CD4-positive, alpha-beta T cell (primary cell): ENCODE data around the gene TTC27. TPM values are rescaled to one million over a fixed set of nuclear protein-coding genes. Genes with fewer than 3 reads are reported as not detected.

Experiments
- ATAC-seq: fragments of 200-7000 bp; cut with Tn5 transposase; one replicate; pipeline ENCODE4 v1.10.0; 2022; ENCODE audit warnings: mild to moderate bottlenecking; ENCODE audit not compliant: poor library complexity
- CTCF ChIA-PET: fragments of 350-600 bp; sonication (Branson Sonifier 250); formaldehyde crosslinking; loops from one replicate; lab custom pipeline; 2021; ENCODE audit warnings: antibody characterized with exemption, inconsistent platforms; lab: Charles Lee
- POLR2A ChIA-PET: fragments of 350-600 bp; sonication (Branson Sonifier 250); formaldehyde crosslinking; loops from one replicate; lab custom pipeline; 2021; ENCODE audit warnings: antibody characterized with exemption, inconsistent platforms; lab: Charles Lee
- DNase-seq, 14 experiments: peaks; one replicate each; pipeline ENCODE4 v3.0.0-alpha.2; 2013 to 2020; ENCODE audit warnings: mixed read lengths in 2 of 14
- H3K27ac ChIP-seq, 2 donors: one replicate each; pipeline versions ENCODE4 v1.5.1 to v1.7.0; 2013; ENCODE audit warnings: low read length in 2 of 2, low read depth in 1 of 2, mild to moderate bottlenecking in 1 of 2
- H3K27me3 ChIP-seq, 2 experiments: 1 replicate in 1 of 2; 2 replicates in 1 of 2; pipeline versions ENCODE4 v1.6.1 to v1.7.0; 2013; ENCODE audit warnings: low read length in 2 of 2, control low read depth in 1 of 2, mild to moderate bottlenecking in 1 of 2, moderate library complexity in 1 of 2; ENCODE audit not compliant: insufficient read depth in 2 of 2, control insufficient read depth in 1 of 2
- H3K36me3 ChIP-seq: one replicate; pipeline ENCODE4 v1.6.1; 2013; ENCODE audit warnings: low read length, control low read depth; ENCODE audit not compliant: insufficient read depth
- H3K4me1 ChIP-seq: one replicate; pipeline ENCODE4 v1.6.1; 2013; ENCODE audit warnings: low read length, control low read depth; ENCODE audit not compliant: insufficient read depth
- H3K4me3 ChIP-seq: one replicate; pipeline ENCODE4 v1.5.1; 2013; ENCODE audit warnings: mild to moderate bottlenecking, low read length, moderate library complexity
- H3K9me3 ChIP-seq, 2 experiments: 1 replicate in 1 of 2; 2 replicates in 1 of 2; pipeline versions ENCODE4 v1.6.1 to v1.7.0; 2013; ENCODE audit warnings: low read length in 2 of 2, mild to moderate bottlenecking in 2 of 2, control low read depth in 1 of 2, moderate library complexity in 1 of 2; ENCODE audit not compliant: control insufficient read depth in 1 of 2, insufficient read depth in 1 of 2
- H3K27ac Mint-ChIP-seq: one replicate; pipeline ENCODE4 v1.8.0; 2020; ENCODE audit warnings: mixed read lengths
- H3K27me3 Mint-ChIP-seq: one replicate; pipeline ENCODE4 v1.8.0; 2021; ENCODE audit warnings: mixed read lengths
- H3K36me3 Mint-ChIP-seq: one replicate; pipeline ENCODE4 v1.8.0; 2021; ENCODE audit warnings: low read depth, mixed read lengths
- H3K4me1 Mint-ChIP-seq: one replicate; pipeline ENCODE4 v1.8.0; 2021; ENCODE audit warnings: low read depth, mixed read lengths
- H3K4me3 Mint-ChIP-seq: one replicate; pipeline ENCODE4 v1.8.0; 2020; ENCODE audit warnings: mild to moderate bottlenecking, mixed read lengths
- H3K9me3 Mint-ChIP-seq: one replicate; pipeline ENCODE4 v1.8.0; 2020; ENCODE audit warnings: mixed read lengths
- CTCF ChIP-seq: fragments of 200-600 bp; IDR thresholded peaks from one replicate; pipeline ENCODE4 v1.8.0; 2022; ENCODE audit warnings: antibody characterized with exemption, mild to moderate bottlenecking
- intact Hi-C, 2 experiments: fragments of 100-400 bp; cut with DNase I in 1 of 2; cut with micrococcal nuclease in 1 of 2; formaldehyde crosslinking; loops; one replicate each; pipeline versions ENCODE4 v1.15.1 to v1.9.0; 2023 to 2025; cut with DNase I, micrococcal nuclease
- total RNA-seq, 174 experiments: library from RNA in 2 of 174; stranded (reverse) in 2 of 174; gene quantifications; one replicate each; pipeline ENCODE4 v1.2.3 and lab custom pipeline; 2021 to 2026

Gene TTC27
- total RNA-seq, 2 experiments from 2014 or later: 11.6 to 17.6 TPM

GRCh38 chr2:32647180-32647651 lies 19.4 kb downstream of the TTC27 start:
- Histone ChIP-seq H3K36me3 (peaks cover 56% of the 10 kb centered on the region), H3K4me3 (no peak overlapping the region), H3K4me1 (no peaks in the 10 kb centered on the region), H3K27me3 (no peaks in the 10 kb centered on the region), H3K9me3 (no peaks in the 10 kb centered on the region), H3K27ac (no peak overlapping the region)
- peaks cover 87% of the 10 kb centered on the region for H3K36me3 Mint-ChIP-seq
- H3K4me1 Mint-ChIP-seq: no peaks in the 10 kb centered on the region
- no peak for DNase-seq
- H3K27me3 Mint-ChIP-seq: no peaks in the 10 kb centered on the region
- ChIA-PET POLR2A (no interaction called here), CTCF (no interaction called here)
- no peak for ATAC-seq
- TF ChIP-seq CTCF: no peak
- H3K27ac Mint-ChIP-seq: no peak overlapping the region
- H3K9me3 Mint-ChIP-seq: no peaks in the 10 kb centered on the region
- no peak overlapping the region for H3K4me3 Mint-ChIP-seq
- intact Hi-C loops: no loop called here

GRCh38 chr2:32652555-32653209 lies 24.8 kb downstream of the TTC27 start:
- H3K27me3 Mint-ChIP-seq: no peaks in the 10 kb centered on the region
- H3K4me3 Mint-ChIP-seq: no peak overlapping the region
- Histone ChIP-seq H3K27ac (no peak overlapping the region), H3K27me3 (no peaks in the 10 kb centered on the region), H3K9me3 (no peaks in the 10 kb centered on the region), H3K4me1 (no peaks in the 10 kb centered on the region), H3K36me3 (peaks cover 33% of the 10 kb centered on the region), H3K4me3 (no peak overlapping the region)
- H3K4me1 Mint-ChIP-seq: no peaks in the 10 kb centered on the region
- ChIA-PET POLR2A (no interaction called here), CTCF (no interaction called here)
- DNase-seq (no peak), ATAC-seq (no peak)
- H3K27ac Mint-ChIP-seq: no peak overlapping the region
- H3K9me3 Mint-ChIP-seq: no peaks in the 10 kb centered on the region
- intact Hi-C loops: no loop called here
- no peak for TF ChIP-seq CTCF
- H3K36me3 Mint-ChIP-seq: peaks cover 90% of the 10 kb centered on the region

GRCh38 chr2:32656069-32656468 lies 28.2 kb downstream of the TTC27 start:
- no peak for DNase-seq
- Mint-ChIP-seq H3K4me3 (no peak overlapping the region), H3K4me1 (peaks cover 10% of the 10 kb centered on the region), H3K36me3 (peaks cover 92% of the 10 kb centered on the region), H3K9me3 (no peaks in the 10 kb centered on the region), H3K27ac (no peak overlapping the region), H3K27me3 (no peaks in the 10 kb centered on the region)
- Histone ChIP-seq H3K9me3 (no peaks in the 10 kb centered on the region), H3K27ac (no peak overlapping the region), H3K27me3 (no peaks in the 10 kb centered on the region), H3K4me3 (no peak overlapping the region), H3K4me1 (no peaks in the 10 kb centered on the region), H3K36me3 (peaks cover 29% of the 10 kb centered on the region)
- TF ChIP-seq CTCF: no peak
- intact Hi-C loops: no loop called here
- CTCF ChIA-PET: interaction anchor here (1.6 kb wide), 1 partner anchor 10 kb away, joined by 4 read pairs; no protein-coding TSS in a partner anchor
- POLR2A ChIA-PET: no interaction called here
- no peak for ATAC-seq
